ENCODE data around the gene GPC5. TPM values are rescaled to one million over a fixed set of nuclear protein-coding genes. Genes with fewer than 3 reads are reported as not detected.

GPC5 gene
- total and polyA plus RNA-seq, 11 donors = 0.14 to 2.9 (median 0.84) TPM; not detected in 1

- H3K27me3 ChIP-seq = no peaks in the 10 kb centered on the region
- no peak for TF ChIP-seq POLR2A (IDR thresholded peaks at IDR 0.05)
- peak in 4 of 12 donors; percentile 24 to 33 (median 30) for TF ChIP-seq CTCF (IDR thresholded peaks at IDR 0.05)
- WGBS, 4 donors = 34 to 46% (median 39%) methylated on average over 3 of the region's 3 CpGs
- no peak overlapping the region for H3K27ac ChIP-seq
- H3K4me3 ChIP-seq = no peak overlapping the region
- intact Hi-C loops (cut with DNase I) = no loop called here
- no peaks in the 10 kb centered on the region for H3K9me3 ChIP-seq
- DNase-seq (peak in 3 of 5 donors; percentile 10 to 34 (median 18)), ATAC-seq (peak in 3 of 4 donors; percentile 73 to 86 (median 76))
- no peaks in the 10 kb centered on the region for H3K4me1 ChIP-seq
- no peaks in the 10 kb centered on the region for H3K36me3 ChIP-seq
These were observed 249.1 kb downstream of the GPC5 start for GRCh38 chr13:91647361-91647990.

- no peaks in the 10 kb centered on the region for H3K4me1 ChIP-seq
- DNase-seq = no peak
- H3K36me3 ChIP-seq = no peaks in the 10 kb centered on the region
- no peaks in the 10 kb centered on the region for H3K9me3 ChIP-seq
- no peaks in the 10 kb centered on the region for H3K27me3 ChIP-seq
- TF ChIP-seq POLR2A (IDR thresholded peaks at IDR 0.05) (no peak), CTCF (IDR thresholded peaks at IDR 0.05) (no peak)
- no peak for ATAC-seq
- intact Hi-C loops (cut with DNase I) = no loop called here
- no peak overlapping the region for H3K27ac ChIP-seq
- no peak overlapping the region for H3K4me3 ChIP-seq
These were observed 249.6 kb downstream of the GPC5 start for GRCh38 chr13:91648012-91648411.

GRCh38 chr13:91649456-91649855 lies 251.0 kb downstream of the GPC5 start:
- TF ChIP-seq CTCF (IDR thresholded peaks at IDR 0.05) = no peak
- no peak for TF ChIP-seq POLR2A (IDR thresholded peaks at IDR 0.05)
- intact Hi-C loops (cut with DNase I) = no loop called here
- H3K4me1 ChIP-seq = no peaks in the 10 kb centered on the region
- H3K36me3 ChIP-seq = no peaks in the 10 kb centered on the region
- WGBS, 4 donors = 92 to 98% (median 96%) methylated on average over 2 of the region's 2 CpGs
- no peak overlapping the region for H3K4me3 ChIP-seq
- no peak overlapping the region for H3K27ac ChIP-seq
- no peak for ATAC-seq
- H3K27me3 ChIP-seq = no peaks in the 10 kb centered on the region
- DNase-seq = no peak
- no peaks in the 10 kb centered on the region for H3K9me3 ChIP-seq

- H3K4me3 ChIP-seq = no peak overlapping the region
- H3K9me3 ChIP-seq = no peaks in the 10 kb centered on the region
- no peaks in the 10 kb centered on the region for H3K36me3 ChIP-seq
- H3K27me3 ChIP-seq = no peaks in the 10 kb centered on the region
- 54 to 62% (median 59%) methylated on average over 10 of the region's 10 CpGs for WGBS, 4 donors
- ATAC-seq = no peak
- no peaks in the 10 kb centered on the region for H3K4me1 ChIP-seq
- no peak overlapping the region for H3K27ac ChIP-seq
- intact Hi-C loops (cut with DNase I) = no loop called here
- TF ChIP-seq CTCF (IDR thresholded peaks at IDR 0.05) = no peak
- no peak for TF ChIP-seq POLR2A (IDR thresholded peaks at IDR 0.05)
- no peak for DNase-seq
These were observed 254.2 kb downstream of the GPC5 start for GRCh38 chr13:91652404-91653301.
